Vagina (tissue), 2 donors: ENCODE results near the gene PLD5.
"Not testable (repeated sequence)": the region's sequence is repeated elsewhere in the genome, so short reads cannot be mapped to it uniquely, and the experiment has no call there.

Experiments
- POLR2A ChIP-seq, 2 donors: fragments of 450-650 bp; IDR thresholded peaks; one replicate each; pipeline ENCODE4 v1.6.1; 2017; ENCODE audit warnings: antibody characterized with exemption in 2 of 2, mild to moderate bottlenecking in 2 of 2, moderate library complexity in 2 of 2
- POLR2AphosphoS5 ChIP-seq, 2 donors: sonication (generic); formaldehyde crosslinking; IDR thresholded peaks; one replicate each; pipeline ENCODE4 v1.9.0; 2017; ENCODE audit warnings: antibody characterized with exemption in 2 of 2, mild to moderate bottlenecking in 2 of 2, low read depth in 1 of 2; ENCODE audit not compliant: insufficient read depth in 1 of 2
- TF ChIP-seq, protein P1 (sequence below), 3 experiments: fragments of 450-650 bp in 2 of 3; fragments of 200-600 bp in 1 of 3; sonication (generic) in 1 of 3; IDR thresholded peaks; one replicate each; pipeline ENCODE4 v1.5.1; 2017 to 2019; ENCODE audit warnings: antibody characterized with exemption in 3 of 3, mild to moderate bottlenecking in 2 of 3, moderate library complexity in 2 of 3

- TF ChIP-seq POLR2AphosphoS5 (IDR thresholded peaks at IDR 0.05; ENCODE audit: insufficient read depth in 1 of 2, low read depth in 1 of 2); POLR2A (IDR thresholded peaks at IDR 0.05): not testable (repeated sequence)
- TF ChIP-seq, protein P1, sequence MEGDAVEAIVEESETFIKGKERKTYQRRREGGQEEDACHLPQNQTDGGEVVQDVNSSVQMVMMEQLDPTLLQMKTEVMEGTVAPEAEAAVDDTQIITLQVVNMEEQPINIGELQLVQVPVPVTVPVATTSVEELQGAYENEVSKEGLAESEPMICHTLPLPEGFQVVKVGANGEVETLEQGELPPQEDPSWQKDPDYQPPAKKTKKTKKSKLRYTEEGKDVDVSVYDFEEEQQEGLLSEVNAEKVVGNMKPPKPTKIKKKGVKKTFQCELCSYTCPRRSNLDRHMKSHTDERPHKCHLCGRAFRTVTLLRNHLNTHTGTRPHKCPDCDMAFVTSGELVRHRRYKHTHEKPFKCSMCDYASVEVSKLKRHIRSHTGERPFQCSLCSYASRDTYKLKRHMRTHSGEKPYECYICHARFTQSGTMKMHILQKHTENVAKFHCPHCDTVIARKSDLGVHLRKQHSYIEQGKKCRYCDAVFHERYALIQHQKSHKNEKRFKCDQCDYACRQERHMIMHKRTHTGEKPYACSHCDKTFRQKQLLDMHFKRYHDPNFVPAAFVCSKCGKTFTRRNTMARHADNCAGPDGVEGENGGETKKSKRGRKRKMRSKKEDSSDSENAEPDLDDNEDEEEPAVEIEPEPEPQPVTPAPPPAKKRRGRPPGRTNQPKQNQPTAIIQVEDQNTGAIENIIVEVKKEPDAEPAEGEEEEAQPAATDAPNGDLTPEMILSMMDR (IDR thresholded peaks at IDR 0.05): not testable (repeated sequence)
Observed at GRCh38 chr1:242058582-242058981, 465.9 kb downstream of the PLD5 start.
